ENCODE data around the gene ADAM10.

ADAM10 gene

GRCh38 chr15:58538901-58539300, 210.6 kb downstream of the ADAM10 start:
- no peak for DNase-seq (ENCODE audit: low read depth in 2 of 2, low spot score in 1 of 2)
